ENCODE results near the gene UST. TPM values are rescaled to one million over a fixed set of nuclear protein-coding genes. Genes with fewer than 3 reads are reported as not detected.

Gene UST
- total RNA-seq, 1 donor from 2014 or later: 5.5 TPM

DNA sequence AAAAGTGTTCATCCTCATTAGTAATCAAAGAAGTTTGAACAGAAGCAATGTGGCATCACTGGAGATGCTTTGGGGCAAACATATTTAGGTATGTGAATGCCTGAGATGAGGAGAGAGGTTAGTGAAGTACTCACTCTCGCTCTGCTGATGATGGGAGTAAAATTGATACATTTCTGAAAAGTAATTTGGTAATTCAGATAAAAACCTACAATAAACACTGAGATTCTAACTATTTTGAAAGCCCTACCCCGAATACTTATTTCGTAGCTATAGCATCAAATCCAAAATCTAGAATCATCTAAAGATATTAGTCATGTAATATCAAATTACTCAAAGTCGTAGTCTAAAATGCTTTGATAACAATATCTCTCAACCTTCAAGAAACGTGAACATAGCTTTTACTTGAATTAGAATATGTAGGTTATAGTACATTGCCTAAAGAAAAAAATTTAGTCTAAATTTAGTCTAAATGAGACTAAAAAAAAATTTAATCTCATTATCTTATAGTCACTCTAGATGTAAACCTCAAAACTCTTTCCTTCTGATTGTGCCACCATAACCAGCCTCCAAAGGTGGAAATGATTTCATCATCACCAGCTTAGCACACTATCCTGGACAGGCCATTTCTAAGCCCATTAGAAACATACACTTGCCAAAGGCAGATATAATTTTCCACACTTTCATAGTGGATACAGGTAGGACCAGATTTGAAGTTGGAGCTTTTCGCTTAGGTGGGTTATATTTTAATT is 338.2 kb downstream of the UST start:
- no peak for TF ChIP-seq CTCF (conservative IDR thresholded peaks at IDR 0.05)
- no peaks in the 10 kb centered on the region for H3K36me3 Mint-ChIP-seq (ENCODE audit: low read depth)
- no peak for DNase-seq (ENCODE audit: low read depth, low spot score)
- no peak overlapping the region for H3K27ac Mint-ChIP-seq (ENCODE audit: unreplicated experiment)
- no peaks in the 10 kb centered on the region for H3K27me3 Mint-ChIP-seq (ENCODE audit: low read depth)
- H3K4me3 Mint-ChIP-seq: no peak overlapping the region
- no peaks in the 10 kb centered on the region for H3K4me1 Mint-ChIP-seq
- no peaks in the 10 kb centered on the region for H3K9me3 Mint-ChIP-seq

DNA sequence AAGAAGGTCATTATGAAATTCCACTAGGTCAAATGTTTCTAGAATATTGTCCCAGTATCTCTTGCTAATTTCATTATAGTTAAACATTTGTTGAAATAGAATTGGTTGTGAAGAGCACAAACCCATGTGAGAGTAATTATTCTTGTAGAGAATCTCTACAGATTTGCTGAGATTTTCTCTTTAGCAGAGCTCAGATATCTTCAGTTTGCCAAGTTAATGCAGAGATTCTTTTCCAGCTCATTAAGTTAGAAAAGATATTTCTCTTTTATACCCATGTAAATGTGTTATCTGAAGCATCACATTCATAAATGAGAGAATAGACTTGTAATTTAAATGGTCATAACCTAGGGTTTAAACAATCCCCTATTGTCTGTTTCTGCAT is 338.7 kb downstream of the UST start:
- no peak for TF ChIP-seq CTCF (conservative IDR thresholded peaks at IDR 0.05)
- no peaks in the 10 kb centered on the region for H3K4me1 Mint-ChIP-seq
- no peak overlapping the region for H3K4me3 Mint-ChIP-seq
- H3K36me3 Mint-ChIP-seq (ENCODE audit: low read depth): no peaks in the 10 kb centered on the region
- no peak overlapping the region for H3K27ac Mint-ChIP-seq (ENCODE audit: unreplicated experiment)
- no peaks in the 10 kb centered on the region for H3K27me3 Mint-ChIP-seq (ENCODE audit: low read depth)
- no peaks in the 10 kb centered on the region for H3K9me3 Mint-ChIP-seq
- DNase-seq (ENCODE audit: low read depth, low spot score): no peak

GRCh38 chr6:149086363-149086762 is 339.5 kb downstream of the UST start:
- Mint-ChIP-seq H3K4me1 (no peaks in the 10 kb centered on the region), H3K27me3 (ENCODE audit: low read depth) (no peaks in the 10 kb centered on the region), H3K36me3 (ENCODE audit: low read depth) (no peaks in the 10 kb centered on the region), H3K27ac (ENCODE audit: unreplicated experiment) (no peak overlapping the region), H3K9me3 (no peaks in the 10 kb centered on the region), H3K4me3 (no peak overlapping the region)
- TF ChIP-seq CTCF (conservative IDR thresholded peaks at IDR 0.05): no peak
- no peak for DNase-seq (ENCODE audit: low read depth, low spot score)

DNA sequence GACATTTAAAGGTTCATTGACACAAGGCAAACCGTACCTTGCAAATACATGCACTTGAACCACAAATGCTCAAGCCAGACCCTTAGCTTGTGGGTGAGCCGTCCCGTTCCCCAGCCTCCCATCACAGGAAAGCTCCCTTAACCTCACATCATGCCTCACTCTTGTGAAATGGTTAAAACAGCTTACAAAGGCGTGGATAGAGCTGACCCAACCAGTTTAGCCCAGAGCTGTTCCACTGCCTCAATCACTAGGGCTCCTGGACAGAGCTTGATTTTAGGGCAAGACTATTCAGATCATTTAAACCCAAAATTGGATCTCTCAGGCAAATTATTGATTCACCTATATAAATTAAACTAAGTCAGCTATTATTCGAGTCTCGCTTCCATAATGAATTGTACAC is 341.1 kb downstream of the UST start:
- H3K27me3 Mint-ChIP-seq (ENCODE audit: low read depth): no peaks in the 10 kb centered on the region
- no peak for TF ChIP-seq CTCF (conservative IDR thresholded peaks at IDR 0.05)
- no peaks in the 10 kb centered on the region for H3K4me1 Mint-ChIP-seq

GRCh38 chr6:149088361-149088760 is 341.5 kb downstream of the UST start:
- no peak for TF ChIP-seq CTCF (conservative IDR thresholded peaks at IDR 0.05)
- Mint-ChIP-seq H3K4me1 (no peaks in the 10 kb centered on the region), H3K27me3 (ENCODE audit: low read depth) (no peaks in the 10 kb centered on the region), H3K4me3 (no peak overlapping the region), H3K36me3 (ENCODE audit: low read depth) (no peaks in the 10 kb centered on the region), H3K9me3 (no peaks in the 10 kb centered on the region), H3K27ac (ENCODE audit: unreplicated experiment) (no peak overlapping the region)
- no peak for DNase-seq (ENCODE audit: low read depth, low spot score)

More for the DNA sequence above, 341.1 kb downstream of the UST start:
- no peak overlapping the region for H3K27ac Mint-ChIP-seq (ENCODE audit: unreplicated experiment)
- no peak overlapping the region for H3K4me3 Mint-ChIP-seq
- no peak for DNase-seq (ENCODE audit: low read depth, low spot score)
- no peaks in the 10 kb centered on the region for H3K9me3 Mint-ChIP-seq
- no peaks in the 10 kb centered on the region for H3K36me3 Mint-ChIP-seq (ENCODE audit: low read depth)
